ENCODE results near the gene DNAJB12.
A peak's percentile ranks its signal among the peaks of the same experiment; 100 is the strongest.
"Not testable (repeated sequence)": the region's sequence is repeated elsewhere in the genome, so short reads cannot be mapped to it uniquely, and the experiment has no call there.

Gene DNAJB12

GRCh38 chr10:72353028-72353964 is 1.4 kb downstream of the DNAJB12 start:
- peak; percentile 15 for DNase-seq (ENCODE audit: low read depth)

GRCh38 chr10:72351479-72351878 is 3.2 kb downstream of the DNAJB12 start:
- DNase-seq (ENCODE audit: low read depth): no peak

GRCh38 chr10:72349438-72349837 is 5.3 kb downstream of the DNAJB12 start:
- DNase-seq (ENCODE audit: low read depth): no peak

GRCh38 chr10:72348282-72348681 is 6.4 kb downstream of the DNAJB12 start:
- no peak for DNase-seq (ENCODE audit: low read depth)

- DNase-seq (ENCODE audit: low read depth): not testable (repeated sequence)
Observed at GRCh38 chr10:72346117-72346516, 8.6 kb downstream of the DNAJB12 start.

GRCh38 chr10:72344932-72345331 is 9.8 kb downstream of the DNAJB12 start:
- DNase-seq (ENCODE audit: low read depth): no peak

- DNase-seq (ENCODE audit: low read depth): no peak
Observed at GRCh38 chr10:72342911-72343310, 11.8 kb downstream of the DNAJB12 start.

GRCh38 chr10:72340510-72341261 is 14.0 kb downstream of the DNAJB12 start:
- DNase-seq (ENCODE audit: low read depth): no peak

GRCh38 chr10:72338180-72338579 is 16.5 kb downstream of the DNAJB12 start:
- no peak for DNase-seq (ENCODE audit: low read depth)

- DNase-seq (ENCODE audit: low read depth): no peak
Observed at GRCh38 chr10:72337722-72338121, 17.0 kb downstream of the DNAJB12 start.

- DNase-seq (ENCODE audit: low read depth): peak; percentile 27
Observed at GRCh38 chr10:72337039-72337629, 17.6 kb downstream of the DNAJB12 start.

GRCh38 chr10:72336259-72337038 is 18.3 kb downstream of the DNAJB12 start:
- DNase-seq (ENCODE audit: low read depth): no peak

- DNase-seq (ENCODE audit: low read depth): no peak
Observed at GRCh38 chr10:72335394-72336258, 19.1 kb downstream of the DNAJB12 start.

- no peak for DNase-seq (ENCODE audit: low read depth)
Observed at GRCh38 chr10:72334825-72335393, 19.8 kb downstream of the DNAJB12 start.

- no peak for DNase-seq (ENCODE audit: low read depth)
Observed at GRCh38 chr10:72334196-72334824, 20.4 kb downstream of the DNAJB12 start.

- DNase-seq (ENCODE audit: low read depth): no peak
Observed at GRCh38 chr10:72333112-72334015, 21.4 kb downstream of the DNAJB12 start.

GRCh38 chr10:72332423-72333111 is 22.2 kb downstream of the DNAJB12 start:
- no peak for DNase-seq (ENCODE audit: low read depth)

All from GM04504 (cell line).